HG03175 (cell line): ENCODE measurements around the gene ZNF474.
"Not testable (repeated sequence)": the region's sequence is repeated elsewhere in the genome, so short reads cannot be mapped to it uniquely, and the experiment has no call there.

ENCODE experiments used
- ATAC-seq: cut with Tn5 transposase; IDR thresholded peaks from one replicate; pipeline ENCODE4 v1.9.1; 2021; ENCODE audit warnings: mild to moderate bottlenecking, moderate library complexity; ENCODE audit not compliant: unreplicated experiment

Gene ZNF474

DNA sequence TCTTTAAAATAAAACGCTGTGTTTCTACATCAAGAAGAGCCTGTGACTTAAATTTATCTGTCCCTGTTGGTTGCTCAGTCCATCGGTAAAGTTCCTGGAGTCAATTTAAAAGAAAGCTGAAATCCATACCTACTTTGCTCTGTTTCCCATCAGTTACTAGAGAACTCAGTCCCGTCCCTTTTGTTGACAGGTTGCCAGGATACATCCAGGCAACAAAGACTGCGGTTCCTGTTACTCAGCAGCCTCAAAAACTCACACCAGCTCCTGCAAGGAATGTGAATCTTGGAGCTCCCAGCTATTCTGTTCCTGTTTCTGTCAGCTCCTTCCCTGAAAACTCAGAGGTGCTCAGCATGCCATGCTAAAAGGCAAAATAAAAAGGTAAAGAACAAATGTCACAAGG, at the start of gene ZNF474:
Gene ZNF474, plus strand, starts transcription at position 241 of the 400 bp plus-strand sequence. CDS start 22,445 bp downstream, outside the sequence.
- no peak for ATAC-seq

DNA sequence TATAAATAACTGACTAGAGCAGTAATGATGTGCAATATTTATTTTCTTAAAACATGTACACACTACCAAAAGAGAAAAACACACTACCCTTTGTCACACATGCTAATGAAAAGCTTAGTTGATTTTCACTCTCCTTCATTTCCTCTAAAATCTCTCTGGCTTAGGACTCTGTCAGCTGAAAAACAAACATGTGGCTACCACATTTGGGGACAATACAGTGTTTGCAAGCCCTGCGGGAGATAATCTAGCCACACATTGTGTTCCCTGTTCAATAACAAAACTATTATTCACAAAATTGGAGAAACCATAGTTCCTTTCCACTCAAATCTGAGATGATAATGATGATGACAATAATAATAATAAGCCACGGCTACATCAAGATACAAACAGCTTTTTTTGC, 47.8 kb upstream of the ZNF474 start:
- no peak for ATAC-seq

DNA sequence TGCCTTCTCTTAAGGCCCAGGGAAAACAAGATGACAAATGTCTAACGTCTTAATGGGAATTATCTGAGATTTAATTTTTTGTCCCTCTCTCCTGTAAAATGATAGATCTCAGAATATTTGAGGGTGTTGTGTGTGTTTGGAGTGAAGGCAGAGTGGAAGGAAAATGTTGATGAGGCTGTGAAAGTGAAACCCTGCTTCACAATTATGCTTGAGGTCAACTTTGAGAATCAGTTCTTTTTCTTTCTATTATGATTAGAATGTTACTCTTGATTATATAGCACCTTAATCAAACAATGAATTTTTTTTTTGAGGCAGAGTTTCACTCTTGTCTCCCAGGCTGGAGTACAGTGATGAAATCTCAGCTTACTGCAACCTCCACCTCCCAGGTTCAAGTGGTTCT, 45.8 kb upstream of the ZNF474 start:
- ATAC-seq = peak; percentile 63

DNA sequence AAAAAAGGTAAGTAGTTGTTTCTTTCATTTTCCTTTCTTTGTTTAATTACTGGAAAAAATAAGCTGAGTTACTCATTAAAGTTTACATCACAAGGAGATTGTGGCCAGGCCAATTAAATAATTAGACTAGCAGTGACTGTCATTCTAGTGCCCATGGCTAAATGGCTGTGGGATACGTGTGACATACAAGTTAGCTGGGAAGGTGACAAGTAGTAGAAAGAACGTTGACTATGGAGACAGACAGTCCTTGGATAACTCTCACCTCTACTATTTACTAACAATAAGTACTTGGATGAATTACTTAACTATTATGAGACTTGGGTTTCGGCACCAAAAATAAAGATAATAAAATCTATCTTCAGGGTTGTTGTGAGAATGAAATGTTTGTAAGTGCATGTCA, 44.3 kb upstream of the ZNF474 start:
- no peak for ATAC-seq

DNA sequence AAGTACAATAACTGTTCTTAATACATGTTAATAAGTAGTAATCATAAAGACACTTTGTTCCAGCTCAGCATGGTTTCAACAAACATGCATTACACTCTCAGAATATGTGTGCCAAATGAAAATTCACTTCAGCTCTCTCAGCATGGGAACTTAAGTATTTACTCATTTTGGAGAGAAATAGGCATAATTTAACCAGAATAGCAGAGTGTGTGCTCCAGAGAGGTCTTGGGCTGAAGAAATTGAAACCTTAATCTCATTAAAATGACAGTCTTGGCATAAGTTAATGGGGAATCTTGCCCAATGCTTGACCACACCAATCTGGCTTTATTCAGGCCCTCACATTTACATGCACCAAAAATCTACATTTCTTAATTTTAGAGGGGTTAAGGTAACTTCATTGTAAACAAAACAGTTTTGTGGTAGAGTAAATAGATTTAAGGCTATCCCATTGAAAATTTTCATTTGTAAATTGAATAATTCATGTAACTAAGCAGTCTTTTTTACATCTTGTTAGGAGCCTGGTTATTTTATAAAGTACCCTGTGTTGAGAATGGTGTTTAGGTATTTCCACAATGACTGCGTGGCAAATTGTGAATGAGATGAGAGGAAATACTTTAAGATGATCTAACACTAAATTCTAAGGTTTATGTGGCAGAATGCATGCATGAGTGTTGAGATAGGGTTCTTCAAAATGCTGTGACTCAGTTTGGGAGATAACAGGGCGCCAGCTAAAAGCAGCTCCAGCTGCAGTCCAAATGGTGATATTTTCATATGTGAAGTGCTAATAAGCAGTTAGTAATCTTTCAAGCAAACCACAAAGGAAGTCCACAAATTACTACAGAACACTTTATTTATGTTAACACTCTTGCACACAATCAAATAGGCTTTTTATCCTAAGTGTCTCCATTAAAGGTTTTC, 40.0 kb upstream of the ZNF474 start:
- ATAC-seq = no peak

GRCh38 chr5:122091936-122092600, 37.3 kb upstream of the ZNF474 start:
- no peak for ATAC-seq

DNA sequence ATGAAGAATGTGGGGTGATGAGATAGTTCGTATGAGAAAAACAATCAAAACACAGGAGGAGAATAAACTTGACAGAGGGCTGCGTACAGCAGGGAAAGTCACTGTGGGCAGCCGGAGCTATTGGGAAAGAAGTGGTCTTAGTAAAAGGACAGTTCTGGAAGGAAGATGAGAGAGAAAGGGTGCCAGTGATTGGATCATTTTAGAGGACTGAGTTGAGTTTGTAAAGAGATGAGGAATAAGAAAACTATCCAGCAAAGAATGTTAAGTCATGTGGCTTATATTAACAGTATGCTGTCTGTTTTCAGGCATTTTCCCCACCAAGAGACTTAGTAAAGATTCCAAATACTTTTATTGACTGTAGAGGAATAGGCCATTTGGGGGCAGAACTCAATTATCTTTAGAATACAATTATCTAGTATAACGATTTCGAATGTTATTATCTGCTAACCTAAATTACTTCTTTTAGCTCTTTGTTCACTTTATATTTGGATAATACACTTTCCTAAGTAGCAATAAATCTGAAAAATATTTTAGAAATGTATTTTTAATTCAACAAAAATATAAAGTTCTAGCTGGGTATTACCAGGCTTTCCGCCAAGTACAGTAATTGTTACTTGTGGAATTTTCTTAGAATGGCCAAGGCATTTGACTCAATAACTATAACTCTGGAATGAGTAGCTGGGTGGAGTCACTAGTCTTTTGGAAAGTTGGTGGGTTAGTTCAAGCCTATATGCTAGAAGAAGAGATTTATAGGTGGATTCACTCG, 35.7 kb upstream of the ZNF474 start:
- no peak for ATAC-seq

DNA sequence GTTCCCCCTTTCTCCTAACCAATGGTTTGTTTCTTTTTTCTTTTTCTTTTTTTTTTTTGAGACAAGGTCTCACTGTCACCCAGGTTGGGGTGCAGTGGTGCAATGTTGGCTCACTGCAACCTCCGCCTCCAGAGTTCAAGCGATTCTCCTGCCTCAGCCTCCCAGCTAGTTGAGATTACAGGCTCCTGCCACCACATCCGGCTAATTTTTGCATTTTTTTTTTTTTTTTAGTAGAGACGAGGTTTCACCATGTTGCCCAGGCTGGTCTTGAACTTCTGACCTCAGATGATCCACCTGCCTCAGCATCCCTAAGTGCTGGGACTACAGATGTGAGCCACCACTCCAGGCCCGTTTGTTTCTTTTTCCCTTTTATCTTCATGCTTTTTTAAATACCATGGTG, 35.1 kb upstream of the ZNF474 start:
- not testable (repeated sequence) for ATAC-seq

- no peak for ATAC-seq
These were observed 34.2 kb upstream of the ZNF474 start for GRCh38 chr5:122095158-122095557.

GRCh38 chr5:122097391-122097790, 32.0 kb upstream of the ZNF474 start:
- ATAC-seq = no peak

- ATAC-seq = no peak
These were observed 30.1 kb upstream of the ZNF474 start for GRCh38 chr5:122099060-122099790.

DNA sequence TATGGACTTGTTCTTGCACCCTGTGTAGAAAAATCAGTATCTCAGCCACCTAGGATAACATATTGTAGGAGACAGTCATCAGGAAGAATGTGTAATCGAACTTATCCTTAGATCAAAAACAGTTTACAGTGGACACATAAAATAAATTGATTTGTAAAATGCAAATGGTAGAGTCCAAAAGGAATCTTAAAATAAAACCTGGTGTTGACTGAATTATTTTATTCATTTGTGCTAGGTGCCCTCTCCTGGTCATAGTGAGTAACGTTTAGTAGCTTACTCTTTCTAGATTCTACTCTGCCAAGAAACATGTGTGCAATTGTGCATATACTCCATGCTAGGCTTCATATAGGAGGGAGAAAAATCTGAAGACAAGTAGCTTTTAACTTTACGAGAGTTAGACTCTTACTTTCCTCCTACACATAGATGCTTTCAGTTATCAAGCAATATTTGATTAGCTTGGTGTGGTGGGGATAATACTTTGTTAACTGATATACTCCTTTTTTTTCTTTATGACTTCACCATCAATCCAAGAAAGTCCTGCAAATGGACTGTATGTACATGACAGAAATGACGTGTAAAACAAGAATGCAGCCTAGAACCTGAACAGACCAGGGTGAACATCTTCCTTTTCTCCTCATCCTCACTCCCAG, 27.6 kb upstream of the ZNF474 start:
- peak; percentile 69 for ATAC-seq

DNA sequence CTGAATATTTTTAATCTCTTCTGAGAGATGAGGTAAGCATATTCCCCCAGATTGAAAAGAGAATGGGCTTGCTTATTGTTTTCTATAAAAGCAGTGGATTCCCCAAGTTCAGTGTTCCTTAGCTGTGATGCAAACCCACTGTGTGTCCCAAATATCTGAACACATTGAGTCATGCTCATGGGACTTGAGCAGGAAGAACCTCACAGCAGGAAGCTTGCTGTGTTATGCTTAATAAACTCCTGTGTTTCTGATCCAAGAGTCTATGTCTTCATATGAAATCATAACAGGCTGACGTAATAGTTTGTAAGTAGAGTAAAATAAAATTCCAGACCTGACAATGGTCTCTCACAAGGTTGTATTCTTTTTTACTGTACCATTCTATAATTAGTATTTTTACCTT, 26.5 kb upstream of the ZNF474 start:
- ATAC-seq = no peak

DNA sequence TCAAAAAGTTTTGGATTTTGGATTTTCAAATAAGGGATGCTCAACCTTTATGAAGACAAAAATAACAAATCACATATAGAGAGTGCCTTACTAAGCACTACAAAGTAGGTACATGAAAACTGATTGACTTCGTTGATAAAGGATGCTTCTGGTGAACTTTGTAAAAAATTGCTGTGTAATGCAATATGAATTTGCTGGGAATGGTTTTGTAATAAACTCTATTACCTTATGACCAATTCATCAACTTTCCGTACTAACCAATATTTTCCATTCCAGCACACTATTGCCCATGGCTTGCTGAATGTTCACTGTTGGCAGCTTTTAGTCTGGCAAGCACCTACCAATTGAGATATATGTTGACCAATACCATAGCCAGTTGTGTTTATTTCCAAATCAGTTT, 23.4 kb upstream of the ZNF474 start:
- ATAC-seq = no peak

DNA sequence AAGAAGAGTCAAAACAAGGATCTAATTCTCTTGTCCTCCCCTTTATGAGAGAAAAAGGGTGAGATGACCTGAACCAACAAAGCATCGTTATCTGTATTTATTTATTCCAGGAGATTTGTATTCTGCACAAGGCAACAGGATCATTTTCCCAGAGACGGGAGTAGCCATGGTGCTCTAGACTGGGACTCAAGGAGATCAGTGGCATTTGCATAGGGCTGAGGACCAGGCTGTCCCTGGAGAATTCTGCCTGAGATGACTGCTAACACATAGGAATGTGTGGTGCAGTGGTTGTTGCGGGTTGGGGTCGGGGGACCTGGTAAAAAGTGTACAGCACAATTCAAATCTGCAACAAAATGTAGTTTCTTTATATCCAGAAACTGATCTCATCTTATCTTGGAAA, 22.3 kb upstream of the ZNF474 start:
- no peak for ATAC-seq

DNA sequence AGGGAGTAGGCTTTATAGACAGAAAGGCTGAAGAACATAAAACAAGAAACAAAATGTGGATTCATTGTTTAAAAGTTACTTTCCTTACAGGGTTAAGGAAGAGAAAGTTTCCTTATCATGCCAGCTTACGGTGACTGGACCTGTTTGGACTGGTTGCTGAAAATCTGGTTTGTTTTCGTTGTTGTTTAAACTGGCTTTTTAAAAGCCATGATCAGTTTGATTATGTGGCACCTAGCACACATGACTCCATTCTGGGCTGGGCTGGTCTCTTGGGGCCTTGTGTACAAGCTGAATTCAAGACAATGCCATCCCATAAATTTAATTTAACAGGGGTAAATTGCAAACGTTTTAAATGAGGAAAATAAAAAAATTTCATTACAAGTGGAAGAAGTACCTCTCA, 18.4 kb upstream of the ZNF474 start:
- no peak for ATAC-seq

GRCh38 chr5:122111460-122111859, 17.9 kb upstream of the ZNF474 start:
- ATAC-seq = no peak

GRCh38 chr5:122112063-122112462, 17.3 kb upstream of the ZNF474 start:
- no peak for ATAC-seq

- ATAC-seq = no peak
These were observed 16.4 kb upstream of the ZNF474 start for GRCh38 chr5:122112733-122113558.
